ENCODE results near the gene WFDC5.

Gene WFDC5

DNA sequence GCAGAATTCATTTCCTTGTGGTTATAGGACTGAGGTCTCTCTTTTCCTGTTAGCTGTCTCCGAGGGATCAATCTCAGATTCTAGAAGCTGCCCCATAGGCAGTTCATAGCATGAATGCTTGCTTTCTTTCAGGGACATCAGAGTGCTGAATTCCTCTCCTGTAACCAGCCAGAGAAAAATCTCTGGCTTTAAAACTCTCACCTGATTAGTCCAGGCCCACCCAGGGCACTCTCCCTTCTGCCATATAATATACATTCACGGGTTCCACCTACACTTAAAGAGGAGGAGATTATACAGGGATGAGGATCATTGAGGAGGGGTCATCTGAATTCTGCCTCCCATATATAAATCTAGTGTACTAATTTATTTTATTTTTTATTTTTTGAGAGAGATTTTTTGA lies 11.9 kb downstream of the WFDC5 start:
- CTCF ChIA-PET: interaction anchor here (0.8 to 14.1 kb wide), 6 partner anchors 7 to 189 kb away, joined by 3 to 231 read pairs (median 59); partner anchors contain the start of gene KCNS1
- POLR2A ChIA-PET: no interaction called here
- no peak overlapping the region for H3K4me3 ChIP-seq (ENCODE audit: low read depth, low read length)
- TF ChIP-seq, protein P1, sequence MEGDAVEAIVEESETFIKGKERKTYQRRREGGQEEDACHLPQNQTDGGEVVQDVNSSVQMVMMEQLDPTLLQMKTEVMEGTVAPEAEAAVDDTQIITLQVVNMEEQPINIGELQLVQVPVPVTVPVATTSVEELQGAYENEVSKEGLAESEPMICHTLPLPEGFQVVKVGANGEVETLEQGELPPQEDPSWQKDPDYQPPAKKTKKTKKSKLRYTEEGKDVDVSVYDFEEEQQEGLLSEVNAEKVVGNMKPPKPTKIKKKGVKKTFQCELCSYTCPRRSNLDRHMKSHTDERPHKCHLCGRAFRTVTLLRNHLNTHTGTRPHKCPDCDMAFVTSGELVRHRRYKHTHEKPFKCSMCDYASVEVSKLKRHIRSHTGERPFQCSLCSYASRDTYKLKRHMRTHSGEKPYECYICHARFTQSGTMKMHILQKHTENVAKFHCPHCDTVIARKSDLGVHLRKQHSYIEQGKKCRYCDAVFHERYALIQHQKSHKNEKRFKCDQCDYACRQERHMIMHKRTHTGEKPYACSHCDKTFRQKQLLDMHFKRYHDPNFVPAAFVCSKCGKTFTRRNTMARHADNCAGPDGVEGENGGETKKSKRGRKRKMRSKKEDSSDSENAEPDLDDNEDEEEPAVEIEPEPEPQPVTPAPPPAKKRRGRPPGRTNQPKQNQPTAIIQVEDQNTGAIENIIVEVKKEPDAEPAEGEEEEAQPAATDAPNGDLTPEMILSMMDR (IDR thresholded peaks at IDR 0.05; ENCODE audit: insufficient read depth, low read length, missing control alignments): no peak
- DNase-seq (ENCODE audit: low read depth, low spot score): no peak

DNA sequence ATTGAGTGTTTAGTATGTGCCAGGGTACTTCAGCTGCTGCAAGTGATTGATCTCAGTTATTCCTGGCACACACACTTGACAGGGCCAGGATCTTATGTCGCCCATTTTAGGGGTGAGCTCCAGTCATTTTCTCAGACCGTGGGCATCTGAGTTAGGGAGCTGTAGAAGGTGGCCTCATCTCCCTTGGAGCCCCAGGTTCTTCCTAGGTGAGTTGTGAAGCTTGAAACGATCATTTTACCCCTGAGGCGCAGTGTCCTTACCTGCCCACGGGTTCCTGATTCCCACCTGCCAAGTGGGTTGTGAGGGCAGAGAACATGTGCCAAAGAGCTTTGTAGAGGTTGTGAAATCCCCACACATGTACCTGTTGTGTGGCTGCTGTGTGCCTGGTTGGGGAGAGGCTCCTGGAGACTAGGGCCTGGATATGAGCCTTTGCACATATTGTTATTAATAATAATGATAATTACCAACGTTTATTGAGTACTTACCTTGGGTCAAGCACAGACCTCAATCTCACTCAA lies 13.6 kb downstream of the WFDC5 start:
- POLR2A ChIA-PET: no interaction called here
- TF ChIP-seq, protein P1 (IDR thresholded peaks at IDR 0.05; ENCODE audit: insufficient read depth, low read length, missing control alignments): no peak
- DNase-seq (ENCODE audit: low read depth, low spot score): no peak
- no peak overlapping the region for H3K4me3 ChIP-seq (ENCODE audit: low read depth, low read length)
- CTCF ChIA-PET: interaction anchor here (0.9 to 12.2 kb wide), 8 partner anchors 8 to 191 kb away, joined by 3 to 297 read pairs (median 6); partner anchors contain the start of gene WFDC5

DNA sequence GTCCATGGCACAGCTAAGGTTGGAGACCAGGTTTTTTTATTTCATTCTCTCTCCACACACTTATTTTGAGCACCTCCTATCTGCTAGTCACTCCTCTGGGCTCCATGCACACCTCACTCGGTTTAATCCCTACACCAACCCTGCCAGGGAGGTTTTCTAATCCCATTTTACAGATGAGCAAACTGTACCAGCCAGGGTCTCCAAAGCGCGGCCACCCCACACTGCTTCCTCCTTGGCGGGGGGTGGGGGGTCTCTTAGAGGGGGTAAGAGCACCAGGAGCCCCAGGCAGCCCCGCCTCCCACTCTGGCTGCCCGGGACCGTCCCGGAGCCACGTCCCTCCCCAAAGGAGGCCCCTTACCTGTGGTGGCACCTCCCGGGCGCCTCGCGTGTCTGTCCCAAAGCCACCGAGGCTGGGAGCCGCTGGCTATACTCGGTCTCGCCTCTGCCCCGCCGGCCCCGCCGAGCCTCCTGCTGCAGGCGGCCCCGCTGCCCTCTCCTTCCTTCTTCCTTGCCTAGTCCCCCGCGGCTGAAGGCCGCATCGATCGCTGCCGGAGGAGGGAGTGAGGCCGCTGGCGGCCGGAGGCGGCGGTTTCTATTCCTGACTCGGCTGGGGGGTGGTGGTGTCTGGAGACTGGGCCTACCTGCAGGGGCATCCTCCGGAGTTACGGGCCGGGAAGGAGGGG lies 14.3 kb downstream of the WFDC5 start, which contains the start of gene KCNS1:
KCNS1 (minus strand) TSS at position 565 of the 683 bp plus-strand sequence. CDS start 1,891 bp downstream, outside the sequence.
- CTCF ChIA-PET: interaction anchor here (0.9 to 12.2 kb wide), 12 partner anchors 8 to 192 kb away, joined by 3 to 297 read pairs (median 6); partner anchors contain the start of gene WFDC5
- peak within 1 kb of the TSS; percentile 25 for H3K4me3 ChIP-seq (ENCODE audit: low read depth, low read length)
- DNase-seq (ENCODE audit: low read depth, low spot score): no peak

DNA sequence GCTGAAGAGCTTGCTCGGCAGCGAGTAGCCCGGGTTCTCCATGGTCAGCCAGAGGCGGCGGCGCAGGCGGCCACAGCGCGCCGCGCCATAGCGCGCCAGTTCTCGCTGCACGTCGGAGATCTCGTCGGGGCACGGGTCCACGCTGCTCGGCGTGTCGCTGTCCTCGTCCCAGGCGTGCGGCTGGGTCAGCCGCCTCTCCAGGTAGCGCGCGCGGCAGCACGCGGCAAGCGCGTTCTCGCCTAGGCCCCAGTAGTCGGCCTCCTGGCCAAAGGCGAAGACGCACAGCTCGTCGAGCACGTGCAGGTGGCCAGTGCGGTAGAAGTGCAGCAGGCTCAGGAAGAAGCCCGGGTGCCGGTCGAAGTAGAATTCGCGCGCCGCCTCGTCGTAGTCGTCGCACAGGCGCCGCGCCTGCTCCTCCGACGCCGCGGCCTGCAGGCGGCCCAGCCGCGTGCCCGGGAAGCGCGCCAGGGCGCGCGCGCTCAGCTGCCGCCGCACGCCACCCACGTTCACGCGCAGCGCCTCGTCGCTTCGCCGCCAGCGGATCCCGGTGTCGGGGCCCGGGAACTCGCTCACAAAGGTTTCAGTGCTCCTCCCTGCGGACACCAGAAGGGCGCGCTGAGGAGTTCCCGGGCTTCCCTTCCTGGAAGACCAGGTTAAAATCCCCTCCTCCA lies 16.7 kb downstream of the WFDC5 start:
- CTCF ChIA-PET: interaction anchor here (1.0 to 12.2 kb wide), 17 partner anchors 11 to 214 kb away, joined by 3 to 297 read pairs (median 39); partner anchors contain the start of gene WFDC5
- POLR2A ChIA-PET: no interaction called here
- peak overlapping the region; percentile 44 for H3K4me3 ChIP-seq (ENCODE audit: low read depth, low read length)
- DNase-seq (ENCODE audit: low read depth, low spot score): no peak
- TF ChIP-seq, protein P1 (IDR thresholded peaks at IDR 0.05; ENCODE audit: insufficient read depth, low read length, missing control alignments): no peak

More for the DNA sequence above, 14.3 kb downstream of the WFDC5 start, which contains the start of gene KCNS1:
- POLR2A ChIA-PET: no interaction called here
- TF ChIP-seq, protein P1 (IDR thresholded peaks at IDR 0.05; ENCODE audit: insufficient read depth, low read length, missing control alignments): peak; percentile 8

DNA sequence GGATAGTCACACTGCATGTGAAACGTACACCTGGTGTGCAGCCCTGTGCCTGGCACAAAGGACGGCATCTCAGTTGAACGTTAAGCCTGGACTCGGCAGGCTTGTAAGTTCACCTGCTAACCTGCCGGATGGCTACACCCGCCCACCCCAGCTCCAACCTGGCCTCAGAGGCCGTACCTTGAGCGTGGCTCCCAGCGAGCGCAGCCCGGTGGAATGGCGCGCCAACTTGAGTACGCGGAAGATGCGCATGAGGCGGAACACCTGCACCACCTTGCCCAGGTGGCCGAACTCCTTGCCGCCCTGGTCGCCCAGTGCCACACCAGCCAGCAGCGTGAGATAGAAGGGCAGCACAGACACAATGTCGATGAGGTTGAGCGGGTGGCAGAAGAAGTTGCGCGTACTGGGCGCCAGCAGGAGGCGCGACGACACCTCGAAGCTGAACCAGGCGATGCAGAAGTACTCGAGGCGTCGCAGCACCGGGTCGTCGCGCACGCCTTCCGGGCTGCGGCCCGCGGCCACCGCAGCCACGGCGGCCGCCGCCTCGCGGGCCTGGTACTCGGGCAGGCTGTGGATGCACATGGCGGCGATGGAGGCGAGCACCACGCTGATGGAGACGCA lies 17.4 kb downstream of the WFDC5 start:
- DNase-seq (ENCODE audit: low read depth, low spot score): no peak
- TF ChIP-seq, protein P1 (IDR thresholded peaks at IDR 0.05; ENCODE audit: insufficient read depth, low read length, missing control alignments): peak; percentile 55
- POLR2A ChIA-PET: no interaction called here
- H3K4me3 ChIP-seq (ENCODE audit: low read depth, low read length): peak overlapping the region; percentile 44
- CTCF ChIA-PET: interaction anchor here (1.0 to 12.2 kb wide), 25 partner anchors 10 to 215 kb away, joined by 3 to 297 read pairs (median 20); partner anchors contain the start of gene WFDC5

Measured in AG04449 (cell line).